SW 1271 (cell line): ENCODE data around the gene TRPT1.

ENCODE experiments used
- DNase-seq, 2 experiments: peaks; one replicate each; lab custom pipeline; 2025; lab: John Stamatoyannopoulos, UW

Gene TRPT1

GRCh38 chr11:64208086-64208795, 17.7 kb downstream of the TRPT1 start:
- DNase-seq, result no peak

DNA sequence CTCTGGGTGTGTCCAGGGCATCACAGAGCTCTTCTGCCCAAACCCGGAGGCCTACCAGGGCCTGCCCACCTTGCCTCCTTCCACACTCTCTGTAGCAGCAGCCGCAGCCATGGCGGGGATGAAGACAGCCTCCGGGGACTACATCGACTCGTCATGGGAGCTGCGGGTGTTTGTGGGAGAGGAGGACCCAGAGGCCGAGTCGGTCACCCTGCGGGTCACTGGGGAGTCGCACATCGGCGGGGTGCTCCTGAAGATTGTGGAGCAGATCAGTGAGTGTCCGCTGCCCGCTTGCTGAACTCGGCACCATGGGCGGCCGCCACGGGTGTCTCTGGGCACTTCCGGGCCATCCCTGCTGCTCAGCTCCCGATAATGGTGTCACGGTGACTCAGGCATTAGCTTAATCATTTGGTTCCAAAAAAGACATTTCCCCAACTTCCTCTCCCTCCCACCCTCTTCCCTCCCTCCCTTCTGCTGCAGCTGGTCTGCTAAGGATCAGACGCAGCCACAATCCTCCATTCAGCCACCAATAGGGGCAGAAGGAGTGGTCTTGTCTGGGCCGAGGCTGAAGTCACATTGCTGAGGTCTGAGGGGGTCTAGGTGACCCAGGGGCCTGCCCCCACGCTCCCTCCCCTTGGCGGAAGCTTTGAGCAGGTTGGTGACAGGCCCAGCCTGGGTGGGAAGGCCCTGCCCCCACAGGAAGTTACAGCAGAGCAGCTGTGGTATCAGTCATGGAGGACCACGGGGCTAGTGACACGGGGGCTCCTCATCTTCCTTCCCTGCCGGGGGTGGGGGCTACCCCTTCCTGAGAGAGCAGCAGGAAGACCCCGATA, 18.5 kb downstream of the TRPT1 start:
- no peak for DNase-seq

- no peak for DNase-seq
Measured at GRCh38 chr11:64206457-64207255, 19.3 kb downstream of the TRPT1 start, which contains the start of gene FERMT3. FERMT3 (plus strand) TSS chr11:64206721; CDS start chr11:64207365, 644 bp downstream.

GRCh38 chr11:64204464-64204989, 21.5 kb downstream of the TRPT1 start:
- DNase-seq, result peak; percentile 71 to 79

GRCh38 chr11:64204080-64204440, 21.9 kb downstream of the TRPT1 start:
- DNase-seq, result no peak

DNA sequence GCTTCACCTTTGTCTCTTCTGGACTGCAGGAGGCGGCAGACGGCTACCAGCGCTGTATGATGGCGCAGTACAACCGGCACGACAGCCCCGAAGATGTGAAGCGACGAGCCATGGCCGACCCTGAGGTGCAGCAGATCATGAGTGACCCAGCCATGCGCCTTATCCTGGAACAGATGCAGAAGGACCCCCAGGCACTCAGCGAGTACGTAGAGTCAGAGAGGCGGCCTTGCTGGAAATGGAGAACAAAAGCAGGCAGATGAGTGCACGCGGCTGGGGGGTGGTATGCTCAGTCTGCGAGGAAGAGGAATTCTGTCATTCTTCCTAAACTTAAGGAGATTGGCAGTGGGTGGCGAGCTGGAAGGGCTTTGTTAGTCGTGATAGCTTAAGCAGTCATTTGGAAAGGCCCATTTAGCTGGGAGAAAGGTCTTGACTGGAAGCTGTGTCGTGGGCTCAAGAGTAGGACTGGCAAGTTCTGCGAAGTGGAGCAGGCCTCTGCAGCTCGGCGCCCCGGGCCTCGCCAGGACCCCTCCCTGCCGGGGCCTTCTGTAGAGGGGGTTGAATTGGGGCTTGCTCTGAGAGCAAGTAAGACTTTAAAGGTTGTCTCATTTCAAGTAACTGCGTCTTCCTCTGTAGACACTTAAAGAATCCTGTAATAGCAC, 22.4 kb downstream of the TRPT1 start:
- DNase-seq, result no peak

DNA sequence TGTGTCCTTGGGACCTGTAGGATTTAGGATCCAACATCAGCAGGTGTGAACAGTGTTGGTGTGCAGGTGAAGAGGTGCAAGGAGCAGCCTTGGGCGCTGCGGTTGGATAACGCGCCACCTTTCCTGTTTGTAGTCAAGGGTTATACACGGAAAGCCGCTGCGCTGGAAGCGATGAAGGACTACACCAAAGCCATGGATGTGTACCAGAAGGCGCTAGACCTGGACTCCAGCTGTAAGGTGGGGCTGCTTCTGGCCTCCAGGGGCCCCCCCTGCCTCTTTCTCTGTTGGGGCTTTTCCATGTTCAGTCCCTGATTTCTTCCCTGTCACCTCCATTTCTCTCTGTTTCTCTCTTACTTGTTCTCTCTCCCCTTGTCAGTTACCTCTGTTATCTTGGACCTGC, 23.0 kb downstream of the TRPT1 start:
- DNase-seq, result no peak

DNA sequence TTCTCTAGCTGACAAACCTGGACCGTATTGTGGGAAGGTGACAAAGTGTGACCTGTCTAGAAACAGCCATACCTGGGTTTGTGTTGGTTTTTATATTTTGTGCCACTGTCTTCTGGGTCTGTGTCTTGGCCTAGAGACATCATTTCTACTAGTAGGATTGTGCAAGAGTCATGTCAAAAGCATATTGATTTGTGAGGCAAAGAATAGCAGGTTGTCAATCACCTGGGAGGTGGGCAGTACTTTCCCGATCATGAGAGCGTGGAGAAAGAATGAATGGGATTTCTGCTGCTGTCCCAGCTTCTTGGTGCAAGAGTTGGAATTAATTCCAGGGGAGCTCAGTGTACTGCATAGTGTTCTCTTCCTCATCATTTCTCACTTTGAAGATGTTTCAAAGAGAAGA, 24.4 kb downstream of the TRPT1 start:
- DNase-seq, result no peak

DNA sequence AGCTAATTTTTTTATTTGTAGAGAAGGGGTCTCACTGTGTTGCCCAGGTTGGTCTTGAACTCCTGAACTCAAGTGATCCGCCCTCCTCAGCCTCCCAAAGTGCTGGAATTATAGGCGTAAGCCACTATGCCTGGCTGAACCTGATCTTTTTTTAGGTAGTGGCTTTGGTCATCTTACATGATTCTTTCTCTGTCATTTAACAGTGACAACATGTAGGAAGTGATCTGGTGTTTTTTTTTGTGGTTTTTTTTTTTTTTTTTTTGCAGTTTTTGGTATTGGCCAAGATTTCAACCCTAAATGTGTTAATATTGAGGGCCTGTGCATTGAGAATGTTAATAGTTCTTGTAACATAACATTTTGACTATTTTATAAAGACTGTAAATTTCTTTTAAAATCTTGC, 27.5 kb downstream of the TRPT1 start:
- DNase-seq, result no peak

DNA sequence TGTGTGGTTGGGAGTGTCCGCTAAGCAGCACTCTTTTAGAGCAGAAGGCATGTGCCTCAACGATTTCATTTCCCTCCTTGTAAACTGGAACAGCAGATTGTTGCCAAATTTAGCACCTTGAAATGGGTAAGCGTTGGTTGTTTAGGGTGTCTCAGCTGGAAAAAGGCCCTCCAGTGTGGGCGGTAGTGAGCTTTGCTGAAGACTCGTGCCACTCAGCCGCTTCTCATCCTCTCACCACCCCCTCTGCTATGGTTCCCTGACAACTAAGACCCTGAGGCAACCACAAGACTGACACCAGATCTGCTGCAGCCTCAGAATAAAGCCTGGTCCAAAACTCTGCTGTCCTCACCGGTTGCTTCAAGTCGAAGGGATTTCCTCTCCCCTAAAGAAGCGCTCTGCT, 29.4 kb downstream of the TRPT1 start:
- no peak for DNase-seq

DNA sequence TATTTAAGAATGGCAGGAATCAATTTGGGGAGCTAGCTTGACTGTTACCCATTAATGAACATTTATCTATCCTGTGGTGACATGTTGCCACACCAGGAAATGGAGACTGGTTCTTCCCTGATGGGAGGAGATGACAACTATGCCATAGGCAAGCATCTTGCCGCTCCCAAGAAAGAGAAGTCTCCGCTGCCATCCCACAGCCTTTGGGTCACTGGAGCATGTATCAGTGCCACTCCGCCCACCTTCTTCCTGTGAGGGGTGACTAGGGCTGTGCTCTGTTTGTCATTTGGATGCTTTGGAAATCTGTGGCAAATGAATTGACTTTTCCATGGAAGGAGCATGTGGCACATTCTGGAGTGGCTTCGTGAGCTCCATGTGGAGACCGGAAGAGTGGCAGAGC, 33.6 kb downstream of the TRPT1 start:
- no peak for DNase-seq

- no peak for DNase-seq
Measured at GRCh38 chr11:64186492-64187165, 39.4 kb downstream of the TRPT1 start.

DNA sequence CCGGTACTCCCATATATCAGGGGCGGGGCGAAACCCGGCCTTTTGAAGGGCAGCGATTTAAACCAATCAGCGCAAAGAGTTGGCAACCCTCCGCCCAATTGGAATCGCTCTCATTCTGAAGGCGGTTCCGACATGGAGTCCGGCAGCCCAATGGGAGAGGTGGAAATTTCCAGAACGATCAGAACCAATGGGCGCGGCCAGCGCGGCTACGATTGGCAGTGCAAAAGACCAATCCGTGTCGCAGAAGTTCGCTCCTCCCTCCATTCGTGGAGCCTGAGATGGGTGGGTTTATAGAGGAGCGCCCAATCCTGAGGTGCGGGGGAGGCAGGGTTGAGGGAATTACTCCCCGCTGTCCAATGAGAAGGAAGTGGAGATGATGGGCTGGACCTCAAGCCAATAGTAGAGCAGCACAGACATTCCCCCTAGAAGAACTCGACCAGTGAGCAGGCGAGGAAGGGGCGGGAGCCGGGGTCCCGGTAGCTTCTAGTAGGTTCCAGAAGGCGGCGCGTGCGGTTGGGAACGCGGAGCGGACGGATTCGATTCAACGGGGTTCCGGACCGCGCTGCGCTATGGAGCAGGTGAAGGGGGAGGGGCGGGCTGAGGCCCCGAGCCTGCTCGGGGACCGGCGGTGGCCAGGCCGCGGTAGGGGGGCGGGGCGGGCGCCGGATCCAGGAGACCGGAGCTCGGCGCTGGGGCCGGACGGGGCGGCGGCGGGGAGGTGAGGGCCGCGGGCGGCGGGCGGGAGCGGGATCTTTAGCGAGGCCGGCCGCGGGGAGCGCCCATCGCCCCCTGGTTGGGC, 40.1 kb downstream of the TRPT1 start, which contains the start of gene STIP1:
Gene STIP1 (plus strand): TSS at position 479 of the 799 bp plus-strand sequence. CDS start 91 bp downstream, at position 570.
- peak; percentile 98 to 100 for DNase-seq

DNA sequence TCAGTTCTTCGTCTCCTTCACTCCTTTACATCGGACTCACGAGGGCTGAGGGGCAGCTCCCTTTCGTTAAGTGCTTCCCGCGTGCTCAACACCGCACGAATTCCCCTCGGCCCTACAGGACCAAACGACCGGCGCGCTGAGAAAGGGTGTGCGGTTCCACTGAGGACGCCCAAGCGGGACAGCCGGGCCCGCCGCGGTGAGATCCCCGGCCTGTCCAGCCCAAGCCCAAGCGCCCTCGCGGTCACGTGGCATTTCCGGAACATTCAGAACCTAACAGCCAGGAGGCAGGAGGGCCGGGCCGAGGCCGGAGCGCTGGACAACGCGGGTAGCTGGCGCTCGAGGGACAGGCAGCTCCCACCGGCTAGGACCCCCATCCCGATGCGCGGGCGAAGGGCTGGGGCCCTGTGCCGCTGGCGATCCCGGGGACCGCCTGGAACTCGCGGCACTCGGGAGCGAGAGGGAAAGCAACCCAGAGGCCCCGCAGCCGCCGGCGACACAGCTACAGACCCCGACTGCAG, 40.8 kb downstream of the TRPT1 start:
- peak; percentile 70 to 87 for DNase-seq

- DNase-seq, result no peak
Measured at GRCh38 chr11:64183890-64184289, 42.1 kb downstream of the TRPT1 start.

DNA sequence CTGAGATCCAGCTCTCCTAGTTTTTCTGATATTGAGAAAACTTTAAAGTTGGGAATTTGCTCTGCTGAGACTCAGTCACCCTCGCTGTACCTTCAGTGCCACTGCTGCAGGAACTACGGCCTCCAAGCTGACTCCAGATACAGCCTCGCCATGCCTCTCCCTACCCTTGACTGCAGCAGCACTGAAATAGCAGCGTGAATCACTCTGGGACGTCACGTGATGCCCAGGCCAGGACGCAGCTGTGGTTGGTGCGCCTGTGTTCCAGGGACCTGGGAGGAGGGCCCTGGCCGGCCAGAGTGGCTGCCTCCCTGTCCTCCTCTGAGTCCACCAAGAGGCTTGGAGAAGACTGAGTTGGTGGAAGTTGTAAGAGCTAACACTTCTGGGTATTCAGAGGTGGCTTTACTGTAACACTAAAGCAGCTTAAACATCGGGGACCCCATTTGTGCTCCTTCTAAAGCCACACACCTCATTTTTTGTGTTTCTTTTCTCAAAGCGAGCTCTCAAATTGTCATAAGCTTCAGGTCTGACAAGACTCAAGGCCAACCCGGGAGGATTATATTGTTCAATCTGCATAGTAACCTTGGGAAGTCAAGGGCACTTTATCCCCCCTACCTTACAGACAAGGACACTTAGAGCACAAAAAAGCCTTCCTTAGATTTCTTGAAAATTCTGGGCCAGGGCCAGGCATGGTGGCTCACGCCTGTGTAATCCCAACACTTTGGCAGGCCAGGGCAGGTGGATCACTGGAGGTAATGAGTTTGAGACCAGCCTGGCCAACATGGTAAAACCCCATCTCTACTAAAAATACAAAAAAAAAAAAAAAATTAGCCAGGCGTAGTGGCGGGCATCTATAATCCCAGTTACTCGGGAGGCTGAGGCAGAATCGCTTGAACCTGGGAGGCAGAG, 44.2 kb downstream of the TRPT1 start:
- DNase-seq, result peak; percentile 74 to 84

GRCh38 chr11:64180891-64181290, 45.1 kb downstream of the TRPT1 start:
- no peak for DNase-seq

DNA sequence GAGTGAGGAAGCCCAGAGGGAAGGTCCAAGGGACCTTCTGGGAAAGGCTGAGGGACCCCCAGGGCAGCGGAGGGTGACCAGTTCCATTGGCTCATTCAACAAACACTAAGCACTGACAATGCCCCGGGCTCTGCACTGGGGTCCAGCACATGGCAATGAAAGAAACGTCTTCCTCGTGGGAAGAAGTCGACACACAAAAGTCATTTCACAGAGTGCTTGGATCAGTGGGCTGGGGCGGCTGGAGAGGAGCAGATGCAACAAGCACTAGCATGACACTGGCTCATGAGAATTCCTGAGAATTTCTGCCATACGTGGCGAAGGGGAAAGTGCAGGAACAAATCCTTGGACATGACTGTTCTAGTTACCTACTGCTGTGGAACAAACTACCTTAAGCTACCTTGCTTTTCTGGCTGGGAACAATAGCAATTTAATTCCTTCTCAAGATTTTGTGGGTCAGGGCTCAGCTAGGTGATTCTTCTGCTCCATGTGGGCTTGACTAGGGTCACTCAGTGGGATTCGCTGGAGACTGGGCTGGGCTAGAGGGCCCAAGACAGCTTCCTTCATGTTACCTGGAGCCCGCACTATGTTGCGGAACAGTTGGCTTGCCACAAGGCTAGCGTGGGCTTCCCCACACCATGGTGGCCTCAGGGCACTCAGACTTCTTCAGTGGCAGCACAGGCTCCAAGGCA, 46.9 kb downstream of the TRPT1 start:
- DNase-seq, result no peak
